OCI-LY1 (cell line): ENCODE data around the gene RNF207.

Source experiments
- H2AFZ ChIP-seq: fragments of 200-600 bp; sonication (generic), shearing (Covaris generic); 2 replicates; pipeline ENCODE4 v1.6.0; 2014; ENCODE audit warnings: antibody characterized with exemption, mild to moderate bottlenecking, low read length
- H3F3A ChIP-seq: fragments of 200-600 bp; sonication (generic), shearing (Covaris generic); 2 replicates; pipeline ENCODE4 v1.6.0; 2014; ENCODE audit warnings: mild to moderate bottlenecking, antibody characterized with exemption, low read length, moderate library complexity; ENCODE audit not compliant: insufficient read depth
- H3K27ac ChIP-seq: fragments of 200-600 bp; sonication (generic); 2 replicates; pipeline ENCODE4 v1.5.1; 2014; ENCODE audit warnings: low read length, mixed run types, mild to moderate bottlenecking, low read depth; ENCODE audit not compliant: poor library complexity, severe bottlenecking
- H3K27me3 ChIP-seq: fragments of 200-600 bp; sonication (generic); 2 replicates; pipeline ENCODE4 v1.6.0; 2014; ENCODE audit warnings: antibody characterized with exemption, mild to moderate bottlenecking, low read length, moderate library complexity; ENCODE audit not compliant: insufficient read depth
- H3K36me3 ChIP-seq: fragments of 200-600 bp; sonication (generic); 2 replicates; pipeline ENCODE4 v1.6.1; 2014; ENCODE audit warnings: mild to moderate bottlenecking, antibody characterized with exemption, low read length, moderate library complexity, mixed read lengths; ENCODE audit not compliant: insufficient read depth
- H3K4me1 ChIP-seq: fragments of 200-600 bp; sonication (generic); 2 replicates; pipeline ENCODE4 v1.5.1; 2014; ENCODE audit warnings: mild to moderate bottlenecking, low read length, moderate library complexity; ENCODE audit not compliant: insufficient read depth, severe bottlenecking
- H3K4me2 ChIP-seq: fragments of 200-600 bp; sonication (generic), shearing (Covaris generic); 2 replicates; pipeline ENCODE4 v1.6.1; 2014; ENCODE audit warnings: low read length
- H3K4me3 ChIP-seq: fragments of 200-600 bp; sonication (generic); 2 replicates; pipeline ENCODE4 v1.5.1; 2014; ENCODE audit warnings: low read length, low read depth, mild to moderate bottlenecking, mixed read lengths; ENCODE audit not compliant: poor library complexity, severe bottlenecking
- H3K79me2 ChIP-seq: fragments of 200-600 bp; shearing (Covaris generic); 2 replicates; pipeline ENCODE4 v1.6.1; 2016; ENCODE audit warnings: mixed run types, low read length, mixed read lengths; ENCODE audit not compliant: insufficient read depth
- H3K9ac ChIP-seq: fragments of 200-600 bp; sonication (generic), shearing (Covaris generic); 2 replicates; pipeline ENCODE4 v1.6.1; 2014; ENCODE audit warnings: mild to moderate bottlenecking, low read length, mixed read lengths
- H3K9me2 ChIP-seq: fragments of 200-600 bp; sonication (generic), shearing (Covaris generic); 2 replicates; pipeline ENCODE4 v1.6.1; 2014; ENCODE audit warnings: low read depth, mild to moderate bottlenecking, low read length, mixed read lengths
- H3K9me3 ChIP-seq: fragments of 200-600 bp; shearing (Covaris generic); 2 replicates; pipeline ENCODE4 v1.6.1; 2014; ENCODE audit warnings: low read length, mixed read lengths
- H4K20me1 ChIP-seq: fragments of 200-600 bp; sonication (generic), shearing (Covaris generic); 2 replicates; pipeline ENCODE4 v1.6.0; 2016; ENCODE audit warnings: mild to moderate bottlenecking, low read length; ENCODE audit not compliant: insufficient read depth
- EZH2 ChIP-seq: fragments of 200-600 bp; sonication (generic), shearing (Covaris generic); IDR thresholded peaks from 2 replicates; pipeline ENCODE4 v1.8.0; 2017; ENCODE audit warnings: borderline replicate concordance, mixed run types, mild to moderate bottlenecking, antibody characterized with exemption, low read length, moderate library complexity, mixed read lengths
- TF ChIP-seq, protein P1 (sequence below): fragments of 200-600 bp; sonication (generic), shearing (Covaris generic); IDR thresholded peaks from 2 replicates; pipeline ENCODE4 v1.5.1; 2017; ENCODE audit warnings: mild to moderate bottlenecking, antibody characterized with exemption, low read length, moderate library complexity, mixed read lengths

Gene RNF207

DNA sequence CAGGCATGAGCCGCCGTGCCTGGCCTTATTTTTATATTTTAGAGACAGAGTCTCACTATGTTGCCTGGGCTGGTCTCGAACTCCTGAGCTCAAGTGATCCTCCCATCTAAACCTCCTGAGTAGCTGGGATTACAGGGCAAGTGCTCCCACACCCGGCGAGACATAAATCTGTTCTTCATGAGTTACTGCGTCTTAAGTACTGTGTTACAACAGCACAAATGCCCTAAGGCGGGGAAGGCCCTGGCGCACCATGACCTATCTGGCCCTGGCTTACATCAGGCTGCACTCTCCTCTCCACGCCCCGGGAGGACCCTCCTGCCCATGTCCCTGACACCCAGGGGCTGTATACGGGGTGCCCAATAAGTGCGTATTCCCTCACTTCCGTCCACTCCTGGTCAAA is 50.7 kb downstream of the RNF207 start:
- H3K4me1 ChIP-seq = peaks cover 3% of the 10 kb centered on the region
- H3F3A ChIP-seq = no peaks in the 10 kb centered on the region
- no peaks in the 10 kb centered on the region for H3K27me3 ChIP-seq
- no peak overlapping the region for H2AFZ ChIP-seq
- H3K4me2 ChIP-seq = no peak overlapping the region
- no peaks in the 10 kb centered on the region for H4K20me1 ChIP-seq
- no peak overlapping the region for H3K4me3 ChIP-seq
- TF ChIP-seq, protein P1, sequence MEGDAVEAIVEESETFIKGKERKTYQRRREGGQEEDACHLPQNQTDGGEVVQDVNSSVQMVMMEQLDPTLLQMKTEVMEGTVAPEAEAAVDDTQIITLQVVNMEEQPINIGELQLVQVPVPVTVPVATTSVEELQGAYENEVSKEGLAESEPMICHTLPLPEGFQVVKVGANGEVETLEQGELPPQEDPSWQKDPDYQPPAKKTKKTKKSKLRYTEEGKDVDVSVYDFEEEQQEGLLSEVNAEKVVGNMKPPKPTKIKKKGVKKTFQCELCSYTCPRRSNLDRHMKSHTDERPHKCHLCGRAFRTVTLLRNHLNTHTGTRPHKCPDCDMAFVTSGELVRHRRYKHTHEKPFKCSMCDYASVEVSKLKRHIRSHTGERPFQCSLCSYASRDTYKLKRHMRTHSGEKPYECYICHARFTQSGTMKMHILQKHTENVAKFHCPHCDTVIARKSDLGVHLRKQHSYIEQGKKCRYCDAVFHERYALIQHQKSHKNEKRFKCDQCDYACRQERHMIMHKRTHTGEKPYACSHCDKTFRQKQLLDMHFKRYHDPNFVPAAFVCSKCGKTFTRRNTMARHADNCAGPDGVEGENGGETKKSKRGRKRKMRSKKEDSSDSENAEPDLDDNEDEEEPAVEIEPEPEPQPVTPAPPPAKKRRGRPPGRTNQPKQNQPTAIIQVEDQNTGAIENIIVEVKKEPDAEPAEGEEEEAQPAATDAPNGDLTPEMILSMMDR = no peak
- TF ChIP-seq EZH2 = no peak
- H3K36me3 ChIP-seq = no peaks in the 10 kb centered on the region
- H3K9me2 ChIP-seq = no peaks in the 10 kb centered on the region
- H3K79me2 ChIP-seq = no peaks in the 10 kb centered on the region
- no peak overlapping the region for H3K27ac ChIP-seq
- H3K9ac ChIP-seq = no peak overlapping the region
- no peaks in the 10 kb centered on the region for H3K9me3 ChIP-seq

DNA sequence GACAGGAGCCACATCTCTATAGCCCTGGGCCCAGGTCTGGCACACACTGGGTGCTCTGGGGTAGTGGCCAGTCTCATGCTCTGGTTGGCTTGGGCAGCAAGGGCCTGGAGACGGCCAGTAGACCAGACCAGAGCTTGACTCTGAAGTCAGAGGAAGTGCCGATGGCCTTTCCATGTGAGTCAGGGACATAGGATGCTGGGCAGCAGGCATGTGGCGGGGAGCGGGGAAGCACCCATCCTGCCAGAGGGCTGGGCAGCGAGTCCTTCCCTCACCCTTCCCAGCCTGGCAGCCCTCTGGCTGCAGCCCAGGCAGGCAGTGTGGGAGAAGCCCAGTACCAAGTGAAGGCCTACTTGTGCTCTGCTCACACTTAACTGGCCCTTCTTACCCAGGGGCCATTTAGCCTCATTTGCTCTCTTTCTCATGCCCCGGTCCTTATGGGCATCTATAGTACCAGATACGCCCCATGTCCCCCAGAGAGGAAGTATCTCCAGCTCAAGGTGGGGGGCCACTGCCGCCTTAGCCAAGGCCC is 51.7 kb downstream of the RNF207 start:
- no peaks in the 10 kb centered on the region for H3K79me2 ChIP-seq
- no peaks in the 10 kb centered on the region for H3K27me3 ChIP-seq
- H4K20me1 ChIP-seq = no peaks in the 10 kb centered on the region
- H3K27ac ChIP-seq = no peak overlapping the region
- no peak overlapping the region for H3K4me2 ChIP-seq
- TF ChIP-seq EZH2 = no peak
- TF ChIP-seq, protein P1 = no peak
- no peaks in the 10 kb centered on the region for H3K36me3 ChIP-seq
- no peak overlapping the region for H3K9ac ChIP-seq
- H3K4me3 ChIP-seq = no peak overlapping the region
- no peak overlapping the region for H2AFZ ChIP-seq
- peaks cover 3% of the 10 kb centered on the region for H3K4me1 ChIP-seq
- H3K9me3 ChIP-seq = no peaks in the 10 kb centered on the region
- no peaks in the 10 kb centered on the region for H3F3A ChIP-seq
- no peaks in the 10 kb centered on the region for H3K9me2 ChIP-seq

DNA sequence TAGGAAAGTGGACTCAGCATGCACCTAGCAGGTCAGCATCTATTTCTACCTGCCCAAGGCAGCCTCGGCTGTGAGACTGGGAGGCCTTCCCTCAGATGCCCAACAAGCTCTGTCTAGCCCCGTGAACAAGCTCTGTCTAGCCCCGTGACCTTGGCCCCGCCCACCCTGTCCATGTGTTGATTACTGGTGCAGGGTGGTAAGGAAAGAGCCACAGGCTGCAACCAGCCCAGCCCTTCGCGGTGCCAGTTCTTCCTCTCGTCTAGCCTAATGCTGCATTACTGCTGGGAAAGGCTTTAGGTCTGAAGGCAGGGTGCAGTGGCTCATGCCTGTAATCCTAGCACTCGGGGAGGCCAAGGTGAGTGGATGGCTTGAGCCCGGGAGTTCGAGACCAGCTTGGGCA is 52.8 kb downstream of the RNF207 start:
- TF ChIP-seq, protein P1 = no peak
- TF ChIP-seq EZH2 = no peak
- H3K79me2 ChIP-seq = no peaks in the 10 kb centered on the region

More for the DNA sequence above, 52.8 kb downstream of the RNF207 start:
- H3F3A ChIP-seq = no peaks in the 10 kb centered on the region
- H3K9me3 ChIP-seq = no peaks in the 10 kb centered on the region
- H3K4me1 ChIP-seq = peaks cover 3% of the 10 kb centered on the region
- no peaks in the 10 kb centered on the region for H4K20me1 ChIP-seq
- no peak overlapping the region for H3K27ac ChIP-seq
- H3K9me2 ChIP-seq = no peaks in the 10 kb centered on the region
- H3K36me3 ChIP-seq = no peaks in the 10 kb centered on the region
- no peak overlapping the region for H3K4me2 ChIP-seq
- H3K27me3 ChIP-seq = no peaks in the 10 kb centered on the region
- no peak overlapping the region for H2AFZ ChIP-seq
- H3K4me3 ChIP-seq = no peak overlapping the region
- no peak overlapping the region for H3K9ac ChIP-seq
